Sigmoid colon (tissue), 4 donors: ENCODE measurements around the gene GNMT.
"Not testable (repeated sequence)": the region's sequence is repeated elsewhere in the genome, so short reads cannot be mapped to it uniquely, and the experiment has no call there.

Source experiments
- EP300 ChIP-seq, 4 donors: sonication (generic); formaldehyde crosslinking; IDR thresholded peaks; one replicate each; pipeline ENCODE4 v1.6.1; 2017; ENCODE audit warnings: antibody characterized with exemption in 4 of 4
- POLR2A ChIP-seq, 2 donors: fragments of 450-650 bp; IDR thresholded peaks; one replicate each; pipeline ENCODE4 v1.6.1; 2016; ENCODE audit warnings: antibody characterized with exemption in 2 of 2, mild to moderate bottlenecking in 2 of 2, moderate library complexity in 2 of 2
- POLR2AphosphoS5 ChIP-seq, 4 donors: sonication (generic); formaldehyde crosslinking; IDR thresholded peaks; one replicate each; pipeline ENCODE4 v1.6.1; 2017; ENCODE audit warnings: antibody characterized with exemption in 4 of 4
- TF ChIP-seq, protein P1 (sequence below), 4 experiments: fragments of 450-650 bp in 3 of 4; fragments of 200-600 bp in 1 of 4; IDR thresholded peaks; one replicate each; pipeline ENCODE4 v1.5.1; 2016 to 2019; ENCODE audit warnings: antibody characterized with exemption in 4 of 4, mild to moderate bottlenecking in 3 of 4, moderate library complexity in 2 of 4

DNA sequence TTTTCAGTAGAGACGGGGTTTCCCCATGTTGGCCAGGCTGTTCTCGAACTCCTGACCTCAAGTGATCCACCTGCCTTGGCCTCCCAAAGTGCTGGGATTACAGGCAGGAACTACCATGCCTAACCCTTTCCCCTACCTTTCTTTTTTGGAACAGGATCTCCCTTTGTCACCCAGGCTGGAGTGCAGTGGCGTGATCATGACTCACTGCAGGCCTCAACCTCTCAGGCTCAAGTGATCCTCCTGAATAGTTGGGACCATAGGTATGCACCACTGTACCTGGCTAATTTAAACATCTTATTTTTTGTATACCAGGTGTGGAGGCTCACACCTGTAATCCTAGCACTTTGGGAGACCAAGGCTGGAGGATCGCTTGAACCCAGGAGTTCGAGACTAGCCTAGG is 19.2 kb upstream of the GNMT start:
- not testable (repeated sequence) for TF ChIP-seq POLR2A, POLR2AphosphoS5, EP300 (IDR thresholded peaks at IDR 0.05)
- TF ChIP-seq, protein P1, sequence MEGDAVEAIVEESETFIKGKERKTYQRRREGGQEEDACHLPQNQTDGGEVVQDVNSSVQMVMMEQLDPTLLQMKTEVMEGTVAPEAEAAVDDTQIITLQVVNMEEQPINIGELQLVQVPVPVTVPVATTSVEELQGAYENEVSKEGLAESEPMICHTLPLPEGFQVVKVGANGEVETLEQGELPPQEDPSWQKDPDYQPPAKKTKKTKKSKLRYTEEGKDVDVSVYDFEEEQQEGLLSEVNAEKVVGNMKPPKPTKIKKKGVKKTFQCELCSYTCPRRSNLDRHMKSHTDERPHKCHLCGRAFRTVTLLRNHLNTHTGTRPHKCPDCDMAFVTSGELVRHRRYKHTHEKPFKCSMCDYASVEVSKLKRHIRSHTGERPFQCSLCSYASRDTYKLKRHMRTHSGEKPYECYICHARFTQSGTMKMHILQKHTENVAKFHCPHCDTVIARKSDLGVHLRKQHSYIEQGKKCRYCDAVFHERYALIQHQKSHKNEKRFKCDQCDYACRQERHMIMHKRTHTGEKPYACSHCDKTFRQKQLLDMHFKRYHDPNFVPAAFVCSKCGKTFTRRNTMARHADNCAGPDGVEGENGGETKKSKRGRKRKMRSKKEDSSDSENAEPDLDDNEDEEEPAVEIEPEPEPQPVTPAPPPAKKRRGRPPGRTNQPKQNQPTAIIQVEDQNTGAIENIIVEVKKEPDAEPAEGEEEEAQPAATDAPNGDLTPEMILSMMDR (IDR thresholded peaks at IDR 0.05): not testable (repeated sequence)
